ENCODE results near the gene IFNAR1. TPM values are rescaled to one million over a fixed set of nuclear protein-coding genes. Genes with fewer than 3 reads are reported as not detected.

IFNAR1 gene
- total and polyA plus RNA-seq, 2 donors (not counting 1 experiment from before 2014, with no cell fraction given): 17.5 to 23.1 TPM

GRCh38 chr21:33384841-33385331 lies 60.1 kb downstream of the IFNAR1 start:
- Histone ChIP-seq H3K4me2 (ENCODE audit: extremely low read depth, insufficient read depth, low read length) (peak overlapping the region; percentile 37), H3K4me1 (ENCODE audit: control insufficient read depth, extremely low read depth, insufficient read depth, low read length) (peaks cover 11% of the 10 kb centered on the region), H3K9me3 (ENCODE audit: control insufficient read depth, insufficient read depth, low read depth, low read length) (no peaks in the 10 kb centered on the region), H3K4me3 (replicated peaks in 1 of 4; ENCODE audit: control extremely low read depth in 1 of 4, insufficient read depth in 1 of 4, low read depth in 3 of 4, low read length in 4 of 4) (no peak overlapping the region), H3K27ac (ENCODE audit: insufficient read depth, low read length) (no peak overlapping the region), H2AFZ (ENCODE audit: low read length) (peak overlapping the region; percentile 43), H3K27me3 (ENCODE audit: control insufficient read depth, insufficient read depth, low read length) (no peaks in the 10 kb centered on the region), H4K20me1 (ENCODE audit: control insufficient read depth, extremely low read depth, insufficient read depth, low read length) (no peaks in the 10 kb centered on the region), H3K9ac (ENCODE audit: insufficient read depth, low read length) (no peak overlapping the region), H3K36me3 (ENCODE audit: control insufficient read depth, insufficient read depth, low read length) (no peaks in the 10 kb centered on the region), H3K79me2 (ENCODE audit: control insufficient read depth, insufficient read depth, low read length) (no peaks in the 10 kb centered on the region)
- DNase-seq (ENCODE audit: low read depth in 2 of 2): peak; percentile 64 to 93
- TF ChIP-seq EZH2 (IDR thresholded peaks at IDR 0.05; ENCODE audit: low read length, missing control alignments) (no peak), CTCF (conservative IDR thresholded peaks at IDR 0.05 in 1 of 2, IDR thresholded peaks at IDR 0.05 in 1 of 2; ENCODE audit: low read depth in 1 of 2, low read length in 2 of 2) (no peak)

- Histone ChIP-seq H3K9ac (ENCODE audit: insufficient read depth, low read length) (no peak overlapping the region), H3K27me3 (ENCODE audit: control insufficient read depth, insufficient read depth, low read length) (no peaks in the 10 kb centered on the region), H3K4me1 (ENCODE audit: control insufficient read depth, extremely low read depth, insufficient read depth, low read length) (peaks cover 4% of the 10 kb centered on the region), H3K4me3 (replicated peaks in 1 of 4; ENCODE audit: control extremely low read depth in 1 of 4, insufficient read depth in 1 of 4, low read depth in 3 of 4, low read length in 4 of 4) (no peak overlapping the region), H3K4me2 (ENCODE audit: extremely low read depth, insufficient read depth, low read length) (no peak overlapping the region), H3K27ac (ENCODE audit: insufficient read depth, low read length) (no peak overlapping the region), H3K9me3 (ENCODE audit: control insufficient read depth, insufficient read depth, low read depth, low read length) (no peaks in the 10 kb centered on the region), H4K20me1 (ENCODE audit: control insufficient read depth, extremely low read depth, insufficient read depth, low read length) (no peaks in the 10 kb centered on the region), H3K36me3 (ENCODE audit: control insufficient read depth, insufficient read depth, low read length) (no peaks in the 10 kb centered on the region), H3K79me2 (ENCODE audit: control insufficient read depth, insufficient read depth, low read length) (no peaks in the 10 kb centered on the region), H2AFZ (ENCODE audit: low read length) (no peak overlapping the region)
- DNase-seq (ENCODE audit: low read depth in 2 of 2): no peak
- peak; percentile 12 to 31 for TF ChIP-seq CTCF (conservative IDR thresholded peaks at IDR 0.05 in 1 of 2, IDR thresholded peaks at IDR 0.05 in 1 of 2; ENCODE audit: low read depth in 1 of 2, low read length in 2 of 2)
- no peak for TF ChIP-seq EZH2 (IDR thresholded peaks at IDR 0.05; ENCODE audit: low read length, missing control alignments)
Observed at GRCh38 chr21:33386222-33386784, 61.5 kb downstream of the IFNAR1 start.

- TF ChIP-seq EZH2 (IDR thresholded peaks at IDR 0.05; ENCODE audit: low read length, missing control alignments) (no peak), CTCF (conservative IDR thresholded peaks at IDR 0.05 in 1 of 2, IDR thresholded peaks at IDR 0.05 in 1 of 2; ENCODE audit: low read depth in 1 of 2, low read length in 2 of 2) (no peak)
- Histone ChIP-seq H4K20me1 (ENCODE audit: control insufficient read depth, extremely low read depth, insufficient read depth, low read length) (no peaks in the 10 kb centered on the region), H3K4me2 (ENCODE audit: extremely low read depth, insufficient read depth, low read length) (no peak overlapping the region), H3K27me3 (ENCODE audit: control insufficient read depth, insufficient read depth, low read length) (no peaks in the 10 kb centered on the region), H3K9me3 (ENCODE audit: control insufficient read depth, insufficient read depth, low read depth, low read length) (no peaks in the 10 kb centered on the region), H3K4me1 (ENCODE audit: control insufficient read depth, extremely low read depth, insufficient read depth, low read length) (peaks cover 4% of the 10 kb centered on the region), H3K79me2 (ENCODE audit: control insufficient read depth, insufficient read depth, low read length) (no peaks in the 10 kb centered on the region), H2AFZ (ENCODE audit: low read length) (no peak overlapping the region), H3K9ac (ENCODE audit: insufficient read depth, low read length) (no peak overlapping the region), H3K27ac (ENCODE audit: insufficient read depth, low read length) (no peak overlapping the region), H3K4me3 (replicated peaks in 1 of 4; ENCODE audit: control extremely low read depth in 1 of 4, insufficient read depth in 1 of 4, low read depth in 3 of 4, low read length in 4 of 4) (no peak overlapping the region), H3K36me3 (ENCODE audit: control insufficient read depth, insufficient read depth, low read length) (no peaks in the 10 kb centered on the region)
- no peak for DNase-seq (ENCODE audit: low read depth in 2 of 2)
Observed at GRCh38 chr21:33387294-33387693, 62.5 kb downstream of the IFNAR1 start.

Measured in fibroblast of lung (primary cell).